DMS114 treated with DMSO at 0.1 percent for 48 hours (cell line): ENCODE results near the gene PIP4K2A.

ENCODE experiments used
- DNase-seq: peaks from one replicate; lab custom pipeline; 2025; ENCODE audit not compliant: unreplicated experiment; lab: John Stamatoyannopoulos, UW

PIP4K2A gene

GRCh38 chr10:22560096-22560912 is 154.1 kb downstream of the PIP4K2A start:
- no peak for DNase-seq

- DNase-seq = no peak
These were observed 157.1 kb downstream of the PIP4K2A start for GRCh38 chr10:22557321-22557720.

- no peak for DNase-seq
These were observed 157.6 kb downstream of the PIP4K2A start for GRCh38 chr10:22556774-22557173.

GRCh38 chr10:22554461-22555182 is 159.8 kb downstream of the PIP4K2A start:
- no peak for DNase-seq

- DNase-seq = no peak
These were observed 160.9 kb downstream of the PIP4K2A start for GRCh38 chr10:22553452-22553995.

GRCh38 chr10:22552888-22553378 is 161.4 kb downstream of the PIP4K2A start:
- DNase-seq = no peak

GRCh38 chr10:22551681-22552365 is 162.6 kb downstream of the PIP4K2A start:
- DNase-seq = no peak

- DNase-seq = no peak
These were observed 163.6 kb downstream of the PIP4K2A start for GRCh38 chr10:22550732-22551131.

GRCh38 chr10:22548344-22548743 is 166.0 kb downstream of the PIP4K2A start:
- no peak for DNase-seq

GRCh38 chr10:22545643-22546042 is 168.7 kb downstream of the PIP4K2A start:
- DNase-seq = no peak

GRCh38 chr10:22544325-22545068 is 169.9 kb downstream of the PIP4K2A start:
- DNase-seq = no peak

- DNase-seq = no peak
These were observed 171.6 kb downstream of the PIP4K2A start for GRCh38 chr10:22542773-22543172.

- DNase-seq = no peak
These were observed 172.5 kb downstream of the PIP4K2A start for GRCh38 chr10:22541900-22542299.

- no peak for DNase-seq
These were observed 174.6 kb downstream of the PIP4K2A start for GRCh38 chr10:22539579-22540298.

- no peak for DNase-seq
These were observed 176.6 kb downstream of the PIP4K2A start for GRCh38 chr10:22537810-22538209.

- DNase-seq = no peak
These were observed 177.8 kb downstream of the PIP4K2A start for GRCh38 chr10:22536620-22537019.

- no peak for DNase-seq
These were observed 179.4 kb downstream of the PIP4K2A start for GRCh38 chr10:22534849-22535604.

GRCh38 chr10:22531441-22531840 is 182.9 kb downstream of the PIP4K2A start:
- no peak for DNase-seq

- DNase-seq = no peak
These were observed 183.4 kb downstream of the PIP4K2A start for GRCh38 chr10:22531008-22531407.
